SK-N-SH treated with all-trans-retinoic acid at 6 μM for 48 hours (cell line): ENCODE measurements around the gene RAP1A.

Experiments used
- ATAC-seq: fragments of 200-7000 bp; cut with Tn5 transposase; 3 replicates; pipeline ENCODE4 v1.9.1; 2020; ENCODE audit warnings: mild to moderate bottlenecking, moderate library complexity
- ARNTL ChIP-seq: fragments of 450-650 bp; formaldehyde crosslinking; IDR thresholded peaks from 2 replicates; pipeline ENCODE4 v1.5.0; 2020; ENCODE audit warnings: low read depth, mild to moderate bottlenecking, moderate library complexity, borderline replicate concordance
- BACH2 ChIP-seq: fragments of 250-450 bp; sonication (Bioruptor Pico); IDR thresholded peaks from 2 replicates; pipeline ENCODE4 v1.9.0; 2021; ENCODE audit warnings: mild to moderate bottlenecking, borderline replicate concordance
- CREB5 ChIP-seq: fragments of 250-450 bp; sonication (Bioruptor Pico); IDR thresholded peaks from 2 replicates; pipeline ENCODE4 v1.5.1; 2020; ENCODE audit warnings: low read depth, mild to moderate bottlenecking, moderate library complexity
- CSDC2 ChIP-seq: fragments of 250-450 bp; sonication (Bioruptor Pico); IDR thresholded peaks from 2 replicates; pipeline ENCODE4 v1.5.0; 2020; ENCODE audit warnings: mild to moderate bottlenecking, moderate library complexity
- CSRNP3 ChIP-seq: fragments of 250-450 bp; sonication (Bioruptor Pico); IDR thresholded peaks from 2 replicates; pipeline ENCODE4 v1.5.1; 2021; ENCODE audit warnings: mild to moderate bottlenecking, moderate library complexity
- ESRRG ChIP-seq: fragments of 250-450 bp; sonication (Bioruptor Pico); IDR thresholded peaks from 2 replicates; pipeline ENCODE4 v1.6.1; 2021; ENCODE audit warnings: mild to moderate bottlenecking
- ISL1 ChIP-seq: fragments of 250-450 bp; sonication (Bioruptor Pico); IDR thresholded peaks from 2 replicates; pipeline ENCODE4 v2.1.2; 2022; ENCODE audit warnings: mild to moderate bottlenecking, moderate library complexity
- OSR1 ChIP-seq: fragments of 250-450 bp; sonication (Bioruptor Pico); IDR thresholded peaks from 2 replicates; pipeline ENCODE4 v1.8.0; 2022; ENCODE audit warnings: moderate library complexity, mild to moderate bottlenecking, inconsistent platforms
- PPARA ChIP-seq: fragments of 250-450 bp; sonication (Bioruptor Pico); IDR thresholded peaks from 2 replicates; pipeline ENCODE4 v1.5.0; 2020; ENCODE audit warnings: mild to moderate bottlenecking, borderline replicate concordance
- RARB ChIP-seq: fragments of 250-450 bp; sonication (Bioruptor Pico); IDR thresholded peaks from 2 replicates; pipeline ENCODE4 v1.8.0; 2021; ENCODE audit warnings: mild to moderate bottlenecking, moderate library complexity
- SNAI2 ChIP-seq: fragments of 250-450 bp; sonication (Bioruptor Pico); IDR thresholded peaks from 2 replicates; pipeline ENCODE4 v1.5.0; 2020; ENCODE audit warnings: mild to moderate bottlenecking, moderate library complexity
- TCF4 ChIP-seq: fragments of 250-450 bp; sonication (Bioruptor Pico); IDR thresholded peaks from 2 replicates; pipeline ENCODE4 v1.8.0; 2021; ENCODE audit warnings: mild to moderate bottlenecking, moderate library complexity, borderline replicate concordance
- TOX ChIP-seq: fragments of 250-450 bp; sonication (Bioruptor Pico); IDR thresholded peaks from 2 replicates; pipeline ENCODE4 v1.8.0; 2021; ENCODE audit warnings: mild to moderate bottlenecking, moderate library complexity, borderline replicate concordance
- ZC3H10 ChIP-seq: fragments of 250-450 bp; sonication (Bioruptor Pico); IDR thresholded peaks from 2 replicates; pipeline ENCODE4 v1.5.1; 2021; ENCODE audit warnings: mild to moderate bottlenecking, moderate library complexity
- ZFP3 ChIP-seq: fragments of 250-450 bp; sonication (Bioruptor Pico); IDR thresholded peaks from 2 replicates; pipeline ENCODE4 v1.5.0; 2020; ENCODE audit warnings: mild to moderate bottlenecking, moderate library complexity
- ZFP30 ChIP-seq: fragments of 450-650 bp; formaldehyde crosslinking; IDR thresholded peaks from 2 replicates; pipeline ENCODE4 v1.5.0; 2022; ENCODE audit warnings: mild to moderate bottlenecking, moderate library complexity
- ZNF565 ChIP-seq: fragments of 450-650 bp; formaldehyde crosslinking; conservative IDR thresholded peaks from 2 replicates; pipeline ENCODE4 v1.5.0; 2020; ENCODE audit warnings: low read depth, mild to moderate bottlenecking, moderate library complexity
- ZNF70 ChIP-seq: fragments of 450-650 bp; formaldehyde crosslinking; IDR thresholded peaks from 2 replicates; pipeline ENCODE4 v1.5.0; 2020; ENCODE audit warnings: mild to moderate bottlenecking, moderate library complexity
- ZNF8 ChIP-seq: fragments of 450-650 bp; formaldehyde crosslinking; IDR thresholded peaks from 2 replicates; pipeline ENCODE4 v1.5.0; 2020; ENCODE audit warnings: mild to moderate bottlenecking, moderate library complexity
- TF ChIP-seq, protein P1 (sequence below): fragments of 250-450 bp; sonication (Bioruptor Pico); IDR thresholded peaks from 2 replicates; pipeline ENCODE4 v1.8.0; 2021; ENCODE audit warnings: low read depth, mild to moderate bottlenecking, moderate library complexity, borderline replicate concordance
- TF ChIP-seq, protein P2 (sequence below): fragments of 250-450 bp; sonication (Bioruptor Pico); IDR thresholded peaks from 2 replicates; pipeline ENCODE4 v1.5.0; 2020; ENCODE audit warnings: mild to moderate bottlenecking, moderate library complexity

RAP1A gene

GRCh38 chr1:111582016-111582415 is 37.6 kb upstream of the RAP1A start (continued):
- TF ChIP-seq CREB5 (CRISPR knock-in tag) (no peak), ZFP3 (CRISPR knock-in tag) (no peak), ISL1 (no peak), ZFP30 (CRISPR knock-in tag) (no peak), ZNF8 (no peak), SNAI2 (no peak), ZNF70 (CRISPR knock-in tag) (no peak)
- TF ChIP-seq, protein P1, sequence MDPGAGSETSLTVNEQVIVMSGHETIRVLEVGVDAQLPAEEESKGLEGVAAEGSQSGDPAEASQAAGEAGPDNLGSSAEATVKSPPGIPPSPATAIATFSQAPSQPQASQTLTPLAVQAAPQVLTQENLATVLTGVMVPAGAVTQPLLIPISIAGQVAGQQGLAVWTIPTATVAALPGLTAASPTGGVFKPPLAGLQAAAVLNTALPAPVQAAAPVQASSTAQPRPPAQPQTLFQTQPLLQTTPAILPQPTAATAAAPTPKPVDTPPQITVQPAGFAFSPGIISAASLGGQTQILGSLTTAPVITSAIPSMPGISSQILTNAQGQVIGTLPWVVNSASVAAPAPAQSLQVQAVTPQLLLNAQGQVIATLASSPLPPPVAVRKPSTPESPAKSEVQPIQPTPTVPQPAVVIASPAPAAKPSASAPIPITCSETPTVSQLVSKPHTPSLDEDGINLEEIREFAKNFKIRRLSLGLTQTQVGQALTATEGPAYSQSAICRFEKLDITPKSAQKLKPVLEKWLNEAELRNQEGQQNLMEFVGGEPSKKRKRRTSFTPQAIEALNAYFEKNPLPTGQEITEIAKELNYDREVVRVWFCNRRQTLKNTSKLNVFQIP (CRISPR knock-in tag): no peak

- no peak for TF ChIP-seq ZFP30 (CRISPR knock-in tag)
- TF ChIP-seq CSRNP3 (CRISPR knock-in tag): no peak
- TF ChIP-seq BACH2: no peak
- TF ChIP-seq TCF4 (CRISPR knock-in tag): no peak
- no peak for TF ChIP-seq PPARA (CRISPR knock-in tag)
- no peak for TF ChIP-seq RARB
- no peak for TF ChIP-seq TOX (CRISPR knock-in tag)
- no peak for TF ChIP-seq ZNF70 (CRISPR knock-in tag)
- TF ChIP-seq CSDC2 (CRISPR knock-in tag): no peak
- TF ChIP-seq ISL1: no peak
- no peak for TF ChIP-seq ESRRG (CRISPR knock-in tag)
- no peak for TF ChIP-seq ARNTL (CRISPR knock-in tag)
- TF ChIP-seq, protein P2, sequence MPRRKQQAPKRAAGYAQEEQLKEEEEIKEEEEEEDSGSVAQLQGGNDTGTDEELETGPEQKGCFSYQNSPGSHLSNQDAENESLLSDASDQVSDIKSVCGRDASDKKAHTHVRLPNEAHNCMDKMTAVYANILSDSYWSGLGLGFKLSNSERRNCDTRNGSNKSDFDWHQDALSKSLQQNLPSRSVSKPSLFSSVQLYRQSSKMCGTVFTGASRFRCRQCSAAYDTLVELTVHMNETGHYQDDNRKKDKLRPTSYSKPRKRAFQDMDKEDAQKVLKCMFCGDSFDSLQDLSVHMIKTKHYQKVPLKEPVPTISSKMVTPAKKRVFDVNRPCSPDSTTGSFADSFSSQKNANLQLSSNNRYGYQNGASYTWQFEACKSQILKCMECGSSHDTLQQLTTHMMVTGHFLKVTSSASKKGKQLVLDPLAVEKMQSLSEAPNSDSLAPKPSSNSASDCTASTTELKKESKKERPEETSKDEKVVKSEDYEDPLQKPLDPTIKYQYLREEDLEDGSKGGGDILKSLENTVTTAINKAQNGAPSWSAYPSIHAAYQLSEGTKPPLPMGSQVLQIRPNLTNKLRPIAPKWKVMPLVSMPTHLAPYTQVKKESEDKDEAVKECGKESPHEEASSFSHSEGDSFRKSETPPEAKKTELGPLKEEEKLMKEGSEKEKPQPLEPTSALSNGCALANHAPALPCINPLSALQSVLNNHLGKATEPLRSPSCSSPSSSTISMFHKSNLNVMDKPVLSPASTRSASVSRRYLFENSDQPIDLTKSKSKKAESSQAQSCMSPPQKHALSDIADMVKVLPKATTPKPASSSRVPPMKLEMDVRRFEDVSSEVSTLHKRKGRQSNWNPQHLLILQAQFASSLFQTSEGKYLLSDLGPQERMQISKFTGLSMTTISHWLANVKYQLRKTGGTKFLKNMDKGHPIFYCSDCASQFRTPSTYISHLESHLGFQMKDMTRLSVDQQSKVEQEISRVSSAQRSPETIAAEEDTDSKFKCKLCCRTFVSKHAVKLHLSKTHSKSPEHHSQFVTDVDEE (CRISPR knock-in tag): no peak
- TF ChIP-seq ZNF565: no peak
- TF ChIP-seq ZFP3 (CRISPR knock-in tag): no peak
- TF ChIP-seq OSR1 (CRISPR knock-in tag): no peak
- no peak for TF ChIP-seq ZC3H10 (CRISPR knock-in tag)
- TF ChIP-seq, protein P1 (CRISPR knock-in tag): no peak
- ATAC-seq: no peak
Observed at GRCh38 chr1:111582644-111583618, 36.7 kb upstream of the RAP1A start.
